ENCODE data around the gene ZNF778.

The ZNF778 gene

GRCh38 chr16:89246903-89247733 is 29.6 kb downstream of the ZNF778 start:
- no peak overlapping the region; the same call in 1 of the 2 replicates for H3K27ac ChIP-seq (ENCODE audit: extremely low read depth, low read depth, low read length)
- ChIA-PET POLR2A (interaction anchor here (0.7 to 1.5 kb wide), 12 partner anchors 16 to 459 kb away, joined by 3 to 9 read pairs (median 4); partner anchors contain the start of gene ZNF778), CTCF (interaction anchor here (0.7 to 2.2 kb wide), 3 partner anchors 39 to 60 kb away, joined by 3 to 9 read pairs (median 4); no protein-coding TSS in a partner anchor)
- H3K9me3 ChIP-seq (ENCODE audit: control insufficient read depth, insufficient read depth, low read depth, low read length) = no peaks in the 10 kb centered on the region
- H3K36me3 ChIP-seq (ENCODE audit: control insufficient read depth in 2 of 2, insufficient read depth in 1 of 2, low read length in 2 of 2) = no peaks in the 10 kb centered on the region
- H3K4me1 ChIP-seq (ENCODE audit: control insufficient read depth, insufficient read depth, low read length) = no peaks in the 10 kb centered on the region
- H3K4me3 ChIP-seq (ENCODE audit: low read depth, low read length) = peak overlapping the region; percentile 40
- TF ChIP-seq ZNF510 (tag by site-specific recombination; IDR thresholded peaks at IDR 0.05; ENCODE audit: insufficient replicate concordance) (no peak), ZNF37A (tag by site-specific recombination; IDR thresholded peaks at IDR 0.05) (no peak), ZNF580 (tag by site-specific recombination; IDR thresholded peaks at IDR 0.05) (no peak), ZNF169 (tag by site-specific recombination; IDR thresholded peaks at IDR 0.05) (no peak), ZBTB10 (tag by site-specific recombination; IDR thresholded peaks at IDR 0.05) (no peak), ZNF423 (tag by site-specific recombination; IDR thresholded peaks at IDR 0.05) (no peak), EGR2 (tag by site-specific recombination; IDR thresholded peaks at IDR 0.05; ENCODE audit: low read depth) (no peak), ZNF76 (tag by site-specific recombination; IDR thresholded peaks at IDR 0.05; ENCODE audit: borderline replicate concordance, low read depth) (peak; percentile 29; the same call in 1 of the 2 replicates), ZNF645 (tag by site-specific recombination; IDR thresholded peaks at IDR 0.05) (no peak), ZNF202 (tag by site-specific recombination; IDR thresholded peaks at IDR 0.05; ENCODE audit: borderline replicate concordance) (no peak), ZNF324 (tag by site-specific recombination; IDR thresholded peaks at IDR 0.05) (no peak), ZNF24 (tag by site-specific recombination; IDR thresholded peaks at IDR 0.05) (no peak), BCL11A (tag by site-specific recombination; IDR thresholded peaks at IDR 0.05; ENCODE audit: low read depth) (no peak), ZNF747 (tag by site-specific recombination; IDR thresholded peaks at IDR 0.05) (no peak), ZNF155 (tag by site-specific recombination; IDR thresholded peaks at IDR 0.05) (no peak), ZNF398 (tag by site-specific recombination; IDR thresholded peaks at IDR 0.05) (no peak), RBAK (tag by site-specific recombination; IDR thresholded peaks at IDR 0.05) (no peak), ZNF571 (tag by site-specific recombination; IDR thresholded peaks at IDR 0.05) (no peak), ZNF518A (tag by site-specific recombination; conservative IDR thresholded peaks at IDR 0.05; ENCODE audit: low read depth) (no peak), GLIS1 (tag by site-specific recombination; IDR thresholded peaks at IDR 0.05) (peak; percentile 57; the same call in 1 of the 2 replicates), GLIS2 (tag by site-specific recombination; IDR thresholded peaks at IDR 0.05) (peak; percentile 60), ZNF585B (tag by site-specific recombination; IDR thresholded peaks at IDR 0.05) (no peak), ZNF266 (tag by site-specific recombination; IDR thresholded peaks at IDR 0.05; ENCODE audit: low read depth) (no peak)
- TF ChIP-seq, protein P1, sequence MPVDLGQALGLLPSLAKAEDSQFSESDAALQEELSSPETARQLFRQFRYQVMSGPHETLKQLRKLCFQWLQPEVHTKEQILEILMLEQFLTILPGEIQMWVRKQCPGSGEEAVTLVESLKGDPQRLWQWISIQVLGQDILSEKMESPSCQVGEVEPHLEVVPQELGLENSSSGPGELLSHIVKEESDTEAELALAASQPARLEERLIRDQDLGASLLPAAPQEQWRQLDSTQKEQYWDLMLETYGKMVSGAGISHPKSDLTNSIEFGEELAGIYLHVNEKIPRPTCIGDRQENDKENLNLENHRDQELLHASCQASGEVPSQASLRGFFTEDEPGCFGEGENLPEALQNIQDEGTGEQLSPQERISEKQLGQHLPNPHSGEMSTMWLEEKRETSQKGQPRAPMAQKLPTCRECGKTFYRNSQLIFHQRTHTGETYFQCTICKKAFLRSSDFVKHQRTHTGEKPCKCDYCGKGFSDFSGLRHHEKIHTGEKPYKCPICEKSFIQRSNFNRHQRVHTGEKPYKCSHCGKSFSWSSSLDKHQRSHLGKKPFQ (tag by site-specific recombination; IDR thresholded peaks at IDR 0.05) = no peak
